T-helper 17 cell (primary cell): ENCODE data around the gene PLCXD1. TPM values are rescaled to one million over a fixed set of nuclear protein-coding genes. Genes with fewer than 3 reads are reported as not detected.
"Not testable (repeated sequence)": the region's sequence is repeated elsewhere in the genome, so short reads cannot be mapped to it uniquely, and the experiment has no call there.

Experiments
- ATAC-seq: fragments of 150-1000 bp; cut with Tn5 transposase; 2 replicates; pipeline ENCODE4 v1.10.0; 2021; ENCODE audit warnings: mild to moderate bottlenecking, moderate library complexity
- DNase-seq, 3 donors: peaks; one replicate each; pipeline versions ENCODE4 v3.0.0 to v3.0.0-alpha.2; 2020 to 2021
- H3K9me3 ChIP-seq: one replicate; pipeline ENCODE4 v1.7.0; 2013; ENCODE audit warnings: low read length, mild to moderate bottlenecking; ENCODE audit not compliant: control insufficient read depth, poor library complexity, severe bottlenecking
- H3K27ac Mint-ChIP-seq: one replicate; pipeline ENCODE4 v1.8.0; 2022; ENCODE audit warnings: mild to moderate bottlenecking, moderate library complexity, mixed read lengths
- H3K27me3 Mint-ChIP-seq: one replicate; pipeline ENCODE4 v1.8.0; 2022; ENCODE audit warnings: mixed read lengths
- H3K36me3 Mint-ChIP-seq: one replicate; pipeline ENCODE4 v1.8.0; 2022; ENCODE audit warnings: low read depth, mixed read lengths
- H3K4me1 Mint-ChIP-seq: one replicate; pipeline ENCODE4 v1.8.0; 2022; ENCODE audit warnings: mild to moderate bottlenecking, mixed read lengths
- H3K4me3 Mint-ChIP-seq: one replicate; pipeline ENCODE4 v1.8.0; 2022; ENCODE audit warnings: mild to moderate bottlenecking, moderate library complexity, mixed read lengths
- total RNA-seq, 4 donors: library from RNA in 2 of 4; stranded (reverse) in 2 of 4; gene quantifications; one replicate each; pipeline ENCODE4 v1.2.3 and lab custom pipeline; 2022 to 2026

PLCXD1 gene
- total RNA-seq, 2 donors from 2014 or later, result 13.0 to 17.9 TPM

GRCh38 chrX:257681-258289 lies 23.4 kb upstream of the PLCXD1 start:
- H3K9me3 ChIP-seq, result no peaks in the 10 kb centered on the region
- Mint-ChIP-seq H3K36me3 (no peaks in the 10 kb centered on the region), H3K4me3 (no peak overlapping the region), H3K4me1 (peaks cover 2% of the 10 kb centered on the region), H3K27ac (no peak overlapping the region), H3K27me3 (no peaks in the 10 kb centered on the region)
- ATAC-seq, result no peak
- no peak for DNase-seq

GRCh38 chrX:258291-259040 lies 22.7 kb upstream of the PLCXD1 start:
- Mint-ChIP-seq H3K4me1 (peaks cover 2% of the 10 kb centered on the region), H3K36me3 (no peaks in the 10 kb centered on the region), H3K27me3 (no peaks in the 10 kb centered on the region), H3K27ac (no peak overlapping the region), H3K4me3 (no peak overlapping the region)
- ATAC-seq, result no peak
- no peak for DNase-seq
- H3K9me3 ChIP-seq, result no peaks in the 10 kb centered on the region

- no peak for DNase-seq
- no peaks in the 10 kb centered on the region for H3K9me3 ChIP-seq
- H3K4me3 Mint-ChIP-seq, result peak overlapping the region; percentile 39
- H3K27ac Mint-ChIP-seq, result no peak overlapping the region
- ATAC-seq, result no peak
- no peaks in the 10 kb centered on the region for H3K4me1 Mint-ChIP-seq
- no peaks in the 10 kb centered on the region for H3K36me3 Mint-ChIP-seq
- no peaks in the 10 kb centered on the region for H3K27me3 Mint-ChIP-seq
Measured at GRCh38 chrX:259692-260355, 21.4 kb upstream of the PLCXD1 start.

GRCh38 chrX:261167-261918 lies 19.8 kb upstream of the PLCXD1 start:
- no peak overlapping the region for H3K4me3 Mint-ChIP-seq
- no peak overlapping the region for H3K27ac Mint-ChIP-seq
- DNase-seq (no peak), ATAC-seq (no peak)
- H3K9me3 ChIP-seq, result no peaks in the 10 kb centered on the region
- no peaks in the 10 kb centered on the region for H3K27me3 Mint-ChIP-seq
- no peaks in the 10 kb centered on the region for H3K36me3 Mint-ChIP-seq
- H3K4me1 Mint-ChIP-seq, result peaks cover 2% of the 10 kb centered on the region

- no peak overlapping the region for H3K27ac Mint-ChIP-seq
- no peak overlapping the region for H3K4me3 Mint-ChIP-seq
- DNase-seq, result no peak
- H3K27me3 Mint-ChIP-seq, result no peaks in the 10 kb centered on the region
- H3K36me3 Mint-ChIP-seq, result no peaks in the 10 kb centered on the region
- no peaks in the 10 kb centered on the region for H3K9me3 ChIP-seq
- no peak for ATAC-seq
- peaks cover 2% of the 10 kb centered on the region for H3K4me1 Mint-ChIP-seq
Measured at GRCh38 chrX:261919-262352, 19.2 kb upstream of the PLCXD1 start.

- no peak overlapping the region for H3K4me3 Mint-ChIP-seq
- no peak for ATAC-seq
- peaks cover 2% of the 10 kb centered on the region for H3K4me1 Mint-ChIP-seq
- H3K27ac Mint-ChIP-seq, result no peak overlapping the region
- H3K36me3 Mint-ChIP-seq, result no peaks in the 10 kb centered on the region
- H3K27me3 Mint-ChIP-seq, result no peaks in the 10 kb centered on the region
- H3K9me3 ChIP-seq, result no peaks in the 10 kb centered on the region
- DNase-seq, result no peak
Measured at GRCh38 chrX:262381-262909, 18.7 kb upstream of the PLCXD1 start.

- H3K9me3 ChIP-seq, H3K27ac Mint-ChIP-seq, H3K4me3 Mint-ChIP-seq, H3K27me3 Mint-ChIP-seq, H3K36me3 Mint-ChIP-seq, ATAC-seq, H3K4me1 Mint-ChIP-seq, DNase-seq: not testable (repeated sequence)
Measured at GRCh38 chrX:264006-264405, 17.2 kb upstream of the PLCXD1 start.

GRCh38 chrX:264634-265455 lies 16.3 kb upstream of the PLCXD1 start:
- Mint-ChIP-seq H3K36me3 (no peaks in the 10 kb centered on the region), H3K27me3 (no peaks in the 10 kb centered on the region), H3K4me3 (no peak overlapping the region), H3K27ac (no peak overlapping the region), H3K4me1 (peaks cover 2% of the 10 kb centered on the region)
- ATAC-seq (no peak), DNase-seq (no peak)
- H3K9me3 ChIP-seq, result no peaks in the 10 kb centered on the region

GRCh38 chrX:265502-265901 lies 15.7 kb upstream of the PLCXD1 start:
- ATAC-seq (no peak), DNase-seq (no peak)
- no peaks in the 10 kb centered on the region for H3K9me3 ChIP-seq
- Mint-ChIP-seq H3K27me3 (no peaks in the 10 kb centered on the region), H3K4me1 (peaks cover 2% of the 10 kb centered on the region), H3K4me3 (no peak overlapping the region), H3K36me3 (no peaks in the 10 kb centered on the region), H3K27ac (no peak overlapping the region)

- no peak overlapping the region for H3K27ac Mint-ChIP-seq
- no peak overlapping the region for H3K4me3 Mint-ChIP-seq
Measured at GRCh38 chrX:267771-268261, 13.4 kb upstream of the PLCXD1 start.

GRCh38 chrX:270848-271367 lies 10.3 kb upstream of the PLCXD1 start:
- H3K9me3 ChIP-seq, result no peaks in the 10 kb centered on the region
- Mint-ChIP-seq H3K27me3 (no peaks in the 10 kb centered on the region), H3K36me3 (no peaks in the 10 kb centered on the region), H3K27ac (no peak overlapping the region), H3K4me3 (no peak overlapping the region), H3K4me1 (peaks cover 2% of the 10 kb centered on the region)
- no peak for DNase-seq
- no peak for ATAC-seq

More at GRCh38 chrX:267771-268261, 13.4 kb upstream of the PLCXD1 start:
- H3K9me3 ChIP-seq, result no peaks in the 10 kb centered on the region
- DNase-seq (no peak), ATAC-seq (no peak)
- Mint-ChIP-seq H3K36me3 (no peaks in the 10 kb centered on the region), H3K27me3 (no peaks in the 10 kb centered on the region), H3K4me1 (peaks cover 2% of the 10 kb centered on the region)

GRCh38 chrX:274904-275475 lies 6.2 kb upstream of the PLCXD1 start:
- no peak overlapping the region for H3K27ac Mint-ChIP-seq
- peaks cover 4% of the 10 kb centered on the region for H3K4me1 Mint-ChIP-seq
- H3K36me3 Mint-ChIP-seq, result no peaks in the 10 kb centered on the region
- ATAC-seq (no peak), DNase-seq (peak in 1 of 3 donors; percentile 1)
- no peaks in the 10 kb centered on the region for H3K9me3 ChIP-seq
- H3K4me3 Mint-ChIP-seq, result peak overlapping the region; percentile 80
- no peaks in the 10 kb centered on the region for H3K27me3 Mint-ChIP-seq
